ENCODE measurements around the gene MAP2K1.

DNA sequence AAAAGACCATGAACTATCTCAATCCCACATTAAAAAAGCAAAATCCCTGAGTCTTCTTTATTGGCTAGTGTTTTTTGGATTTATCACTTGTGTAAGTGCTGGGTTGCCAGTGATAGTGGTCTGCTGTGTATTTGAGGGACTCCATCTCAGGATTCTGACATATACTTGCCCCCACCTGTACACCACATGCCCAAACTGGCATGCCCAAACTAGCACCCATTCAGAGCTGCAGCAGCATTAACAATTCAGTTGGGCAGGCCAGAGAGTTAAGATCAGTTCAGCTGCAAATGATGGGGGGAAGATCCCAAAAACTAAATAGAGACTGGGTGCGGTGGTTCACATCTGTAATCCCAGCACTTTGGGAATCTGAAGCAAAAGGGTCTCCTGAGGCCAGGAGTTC, 23.9 kb upstream of the MAP2K1 start:
- TF ChIP-seq, protein P1, sequence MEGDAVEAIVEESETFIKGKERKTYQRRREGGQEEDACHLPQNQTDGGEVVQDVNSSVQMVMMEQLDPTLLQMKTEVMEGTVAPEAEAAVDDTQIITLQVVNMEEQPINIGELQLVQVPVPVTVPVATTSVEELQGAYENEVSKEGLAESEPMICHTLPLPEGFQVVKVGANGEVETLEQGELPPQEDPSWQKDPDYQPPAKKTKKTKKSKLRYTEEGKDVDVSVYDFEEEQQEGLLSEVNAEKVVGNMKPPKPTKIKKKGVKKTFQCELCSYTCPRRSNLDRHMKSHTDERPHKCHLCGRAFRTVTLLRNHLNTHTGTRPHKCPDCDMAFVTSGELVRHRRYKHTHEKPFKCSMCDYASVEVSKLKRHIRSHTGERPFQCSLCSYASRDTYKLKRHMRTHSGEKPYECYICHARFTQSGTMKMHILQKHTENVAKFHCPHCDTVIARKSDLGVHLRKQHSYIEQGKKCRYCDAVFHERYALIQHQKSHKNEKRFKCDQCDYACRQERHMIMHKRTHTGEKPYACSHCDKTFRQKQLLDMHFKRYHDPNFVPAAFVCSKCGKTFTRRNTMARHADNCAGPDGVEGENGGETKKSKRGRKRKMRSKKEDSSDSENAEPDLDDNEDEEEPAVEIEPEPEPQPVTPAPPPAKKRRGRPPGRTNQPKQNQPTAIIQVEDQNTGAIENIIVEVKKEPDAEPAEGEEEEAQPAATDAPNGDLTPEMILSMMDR (optimal IDR thresholded peaks at IDR 0.05 in 1 of 3, IDR thresholded peaks at IDR 0.05 in 1 of 3, conservative IDR thresholded peaks at IDR 0.05 in 1 of 3; ENCODE audit: extremely low read depth in 1 of 3, insufficient read depth in 2 of 3, low read length in 3 of 3): no peak
- no peak for TF ChIP-seq EZH2 (IDR thresholded peaks at IDR 0.05; ENCODE audit: low read length)
